Measurements from ENCODE around the gene PEX6. TPM values are rescaled to one million over a fixed set of nuclear protein-coding genes. Genes with fewer than 3 reads are reported as not detected.

The PEX6 gene
- total and polyA plus RNA-seq, 2 experiments from 2014 or later = 6.5 to 25.1 TPM

DNA sequence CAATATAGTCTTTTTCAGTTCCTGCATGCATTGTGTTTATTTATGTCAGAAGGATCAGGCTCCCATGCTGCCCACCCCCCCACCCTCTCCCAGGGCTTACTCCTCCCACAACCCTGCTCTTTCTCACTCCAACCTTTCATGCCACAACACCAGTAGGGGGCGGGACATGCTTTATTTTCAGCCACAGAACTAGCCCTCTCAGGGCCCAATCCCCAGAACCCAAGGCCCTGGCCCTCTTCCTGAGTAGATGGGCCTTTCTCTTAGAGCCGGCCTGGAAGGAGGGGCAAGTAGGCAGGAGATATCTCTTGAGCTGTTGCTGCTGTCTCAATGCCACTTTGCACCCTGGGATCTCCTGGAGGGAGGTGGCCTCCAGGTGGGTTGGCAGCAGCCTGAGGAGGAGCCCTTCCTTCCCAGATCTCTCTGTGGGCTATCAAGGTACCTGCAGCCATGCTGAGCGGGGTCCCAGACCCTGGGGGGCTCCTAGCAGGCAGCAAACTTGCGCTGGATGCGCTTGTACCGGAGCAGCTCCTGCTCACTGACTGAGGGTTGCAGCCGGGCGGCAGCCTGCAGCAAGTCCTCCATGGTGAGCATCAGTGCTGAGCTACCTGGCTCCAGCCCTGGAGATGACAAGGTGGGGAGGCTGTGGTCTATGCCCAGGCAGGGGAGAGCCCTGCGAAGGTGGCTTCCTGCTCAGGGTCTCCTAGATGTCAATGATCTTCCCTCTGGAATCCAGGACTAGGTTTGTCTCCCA lies 15.0 kb downstream of the PEX6 start (continued):
- TF ChIP-seq, protein P1, sequence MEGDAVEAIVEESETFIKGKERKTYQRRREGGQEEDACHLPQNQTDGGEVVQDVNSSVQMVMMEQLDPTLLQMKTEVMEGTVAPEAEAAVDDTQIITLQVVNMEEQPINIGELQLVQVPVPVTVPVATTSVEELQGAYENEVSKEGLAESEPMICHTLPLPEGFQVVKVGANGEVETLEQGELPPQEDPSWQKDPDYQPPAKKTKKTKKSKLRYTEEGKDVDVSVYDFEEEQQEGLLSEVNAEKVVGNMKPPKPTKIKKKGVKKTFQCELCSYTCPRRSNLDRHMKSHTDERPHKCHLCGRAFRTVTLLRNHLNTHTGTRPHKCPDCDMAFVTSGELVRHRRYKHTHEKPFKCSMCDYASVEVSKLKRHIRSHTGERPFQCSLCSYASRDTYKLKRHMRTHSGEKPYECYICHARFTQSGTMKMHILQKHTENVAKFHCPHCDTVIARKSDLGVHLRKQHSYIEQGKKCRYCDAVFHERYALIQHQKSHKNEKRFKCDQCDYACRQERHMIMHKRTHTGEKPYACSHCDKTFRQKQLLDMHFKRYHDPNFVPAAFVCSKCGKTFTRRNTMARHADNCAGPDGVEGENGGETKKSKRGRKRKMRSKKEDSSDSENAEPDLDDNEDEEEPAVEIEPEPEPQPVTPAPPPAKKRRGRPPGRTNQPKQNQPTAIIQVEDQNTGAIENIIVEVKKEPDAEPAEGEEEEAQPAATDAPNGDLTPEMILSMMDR (conservative IDR thresholded peaks at IDR 0.05; ENCODE audit: low read depth in 2 of 2) = peak; percentile 52 to 79
- TF ChIP-seq POLR2AphosphoS5 (IDR thresholded peaks at IDR 0.05; ENCODE audit: low read depth) = no peak

- Histone ChIP-seq H3K4me1 (ENCODE audit: insufficient read depth) (peaks cover 7% of the 10 kb centered on the region; the same call in 1 of the 2 replicates), H4K20me1 (replicated peaks; ENCODE audit: insufficient read depth) (no peaks in the 10 kb centered on the region), H3K9me2 (ENCODE audit: insufficient read depth) (no peaks in the 10 kb centered on the region), H3K27ac (ENCODE audit: low read depth) (no peak overlapping the region), H3K4me3 (no peak overlapping the region), H2AFZ (no peak overlapping the region), H3K27me3 (ENCODE audit: insufficient read depth) (peaks cover 24% of the 10 kb centered on the region), H3F3A (replicated peaks; ENCODE audit: low read depth) (peaks cover 17% of the 10 kb centered on the region; the same call in 1 of the 2 replicates), H3K4me2 (no peak overlapping the region), H3K36me3 (ENCODE audit: insufficient read depth) (no peaks in the 10 kb centered on the region; the same call in 1 of the 2 replicates), H3K79me2 (replicated peaks; ENCODE audit: insufficient read depth) (no peaks in the 10 kb centered on the region)
- Mint-ChIP-seq H3K4me1 (peaks cover 10% of the 10 kb centered on the region; the same call in 2 of the 3 replicates), H3K27me3 (ENCODE audit: insufficient read depth, low read depth, poor library complexity) (peaks cover 25% of the 10 kb centered on the region), H3K4me3 (no peak overlapping the region), H3K9me3 (no peaks in the 10 kb centered on the region), H3K27ac (no peak overlapping the region), H3K36me3 (ENCODE audit: low read depth) (peaks cover 3% of the 10 kb centered on the region; the same call in 2 of the 3 replicates)
- no peak for TF ChIP-seq CREB1 (CRISPR knock-in tag; IDR thresholded peaks at IDR 0.05; ENCODE audit: low read depth)
- ATAC-seq (no peak), DNase-seq (ENCODE audit: low spot score) (no peak)
Measured at GRCh38 chr6:42963179-42963854, 15.7 kb downstream of the PEX6 start.

DNA sequence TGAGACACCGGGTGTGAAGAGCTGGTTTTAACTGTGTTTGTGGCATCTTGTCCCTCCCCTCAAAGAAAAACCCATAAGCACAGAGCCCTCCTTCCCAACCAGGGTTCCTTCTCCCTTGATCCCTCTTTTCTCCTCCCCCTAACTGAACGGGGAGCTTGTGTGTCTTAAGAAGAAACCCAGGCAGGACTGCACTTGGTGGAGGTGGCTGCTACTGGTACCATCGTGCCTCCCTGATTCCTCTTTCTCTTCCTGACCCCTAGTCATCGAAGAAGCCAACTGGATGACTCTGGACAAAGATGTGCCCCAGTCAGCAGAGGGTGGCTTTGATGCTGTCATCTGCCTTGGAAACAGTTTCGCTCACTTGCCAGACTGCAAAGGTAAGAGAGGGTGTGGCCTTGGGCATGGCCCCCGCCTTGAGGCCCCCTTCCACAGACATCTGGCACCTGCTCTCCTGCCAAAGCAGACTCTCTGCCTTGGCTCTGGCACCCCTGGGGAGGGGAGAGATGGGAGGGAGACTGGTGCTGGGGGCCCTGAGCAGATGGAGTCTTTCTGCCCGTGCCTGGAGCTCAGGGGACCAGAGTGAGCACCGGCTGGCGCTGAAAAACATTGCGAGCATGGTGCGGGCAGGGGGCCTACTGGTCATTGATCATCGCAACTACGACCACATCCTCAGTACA lies 16.3 kb downstream of the PEX6 start:
- DNase-seq (ENCODE audit: low spot score) (no peak), ATAC-seq (no peak)
- no peaks in the 10 kb centered on the region for H3K9me3 Mint-ChIP-seq
- no peaks in the 10 kb centered on the region for H3K9me2 ChIP-seq (ENCODE audit: insufficient read depth)
- H3K27ac ChIP-seq (ENCODE audit: low read depth) = no peak overlapping the region
- H2AFZ ChIP-seq = no peak overlapping the region
- H3K27me3 Mint-ChIP-seq (ENCODE audit: insufficient read depth, low read depth, poor library complexity) = peaks cover 25% of the 10 kb centered on the region
- no peaks in the 10 kb centered on the region for H4K20me1 ChIP-seq (replicated peaks; ENCODE audit: insufficient read depth)
- peaks cover 7% of the 10 kb centered on the region; the same call in 1 of the 2 replicates for H3K4me1 ChIP-seq (ENCODE audit: insufficient read depth)
- no peak overlapping the region for H3K4me2 ChIP-seq
- H3K4me1 Mint-ChIP-seq = peaks cover 10% of the 10 kb centered on the region; the same call in 2 of the 3 replicates
- no peak overlapping the region for H3K27ac Mint-ChIP-seq
- H3F3A ChIP-seq (replicated peaks; ENCODE audit: low read depth) = peaks cover 17% of the 10 kb centered on the region; the same call in 1 of the 2 replicates
- peaks cover 24% of the 10 kb centered on the region for H3K27me3 ChIP-seq (ENCODE audit: insufficient read depth)
- H3K36me3 ChIP-seq (ENCODE audit: insufficient read depth) = no peaks in the 10 kb centered on the region; the same call in 1 of the 2 replicates
- H3K4me3 ChIP-seq = no peak overlapping the region
- no peaks in the 10 kb centered on the region for H3K79me2 ChIP-seq (replicated peaks; ENCODE audit: insufficient read depth)
- H3K36me3 Mint-ChIP-seq (ENCODE audit: low read depth) = peaks cover 3% of the 10 kb centered on the region; the same call in 2 of the 3 replicates
- peak overlapping the region; percentile 14; the same call in 1 of the 3 replicates for H3K4me3 Mint-ChIP-seq
- TF ChIP-seq, protein P1 (conservative IDR thresholded peaks at IDR 0.05; ENCODE audit: low read depth in 2 of 2) = no peak
- TF ChIP-seq STAT1 (IDR thresholded peaks at IDR 0.05; ENCODE audit: unreplicated experiment) (no peak), EZH2phosphoT487 (IDR thresholded peaks at IDR 0.05; ENCODE audit: unreplicated experiment) (no peak), EZH2 (IDR thresholded peaks at IDR 0.05; ENCODE audit: low read depth, unreplicated experiment) (no peak), POLR2AphosphoS5 (IDR thresholded peaks at IDR 0.05; ENCODE audit: low read depth) (no peak)

Data from GM23338 (cell line).